Endometrial microvascular endothelial cells (primary cell): ENCODE results near the gene RBPJ. TPM values are rescaled to one million over a fixed set of nuclear protein-coding genes. Genes with fewer than 3 reads are reported as not detected.

Experiments
- in situ Hi-C: cut with HindIII; loops from 2 replicates; pipeline ENCODE4 v1.10.0; 2017; ENCODE audit warnings: low sequenced_read_pairs, low pct_unique_long_range_greater_than_20kb; ENCODE audit errors: inconsistent ontology term
- total RNA-seq: library from RNA; depleted of rRNA; stranded (reverse); fragments of >200 nt; gene quantifications from one replicate; pipeline ENCODE4 v1.2.3, GENCODE V29; 2015; ENCODE audit errors: inconsistent ontology term

RBPJ gene
- total RNA-seq, 1 donor from 2014 or later = 23.0 TPM

- in situ Hi-C loops = no loop called here
Measured at GRCh38 chr4:26433556-26433955, 112.7 kb downstream of the RBPJ start.

- in situ Hi-C loops = no loop called here
Measured at GRCh38 chr4:26434030-26434639, 113.3 kb downstream of the RBPJ start.

- in situ Hi-C loops = no loop called here
Measured at GRCh38 chr4:26441102-26441501, 120.3 kb downstream of the RBPJ start.

- in situ Hi-C loops = no loop called here
Measured at GRCh38 chr4:26441771-26442170, 121.0 kb downstream of the RBPJ start.

GRCh38 chr4:26447378-26447777 is 126.6 kb downstream of the RBPJ start:
- in situ Hi-C loops = no loop called here

- in situ Hi-C loops = no loop called here
Measured at GRCh38 chr4:26450418-26450817, 129.6 kb downstream of the RBPJ start.

- in situ Hi-C loops = no loop called here
Measured at GRCh38 chr4:26451597-26451996, 130.8 kb downstream of the RBPJ start.

GRCh38 chr4:26452565-26453531 is 132.0 kb downstream of the RBPJ start:
- in situ Hi-C loops = no loop called here

GRCh38 chr4:26454961-26455360 is 134.1 kb downstream of the RBPJ start:
- in situ Hi-C loops = no loop called here

- in situ Hi-C loops = no loop called here
Measured at GRCh38 chr4:26455571-26455970, 134.8 kb downstream of the RBPJ start.

GRCh38 chr4:26457412-26457811 is 136.6 kb downstream of the RBPJ start:
- in situ Hi-C loops = no loop called here

- in situ Hi-C loops = no loop called here
Measured at GRCh38 chr4:26458157-26458561, 137.3 kb downstream of the RBPJ start.

- in situ Hi-C loops = no loop called here
Measured at GRCh38 chr4:26459054-26459755, 138.4 kb downstream of the RBPJ start.

- in situ Hi-C loops = no loop called here
Measured at GRCh38 chr4:26459756-26460530, 139.1 kb downstream of the RBPJ start.

- in situ Hi-C loops = no loop called here
Measured at GRCh38 chr4:26462874-26463273, 142.1 kb downstream of the RBPJ start.

- in situ Hi-C loops = no loop called here
Measured at GRCh38 chr4:26463386-26463785, 142.6 kb downstream of the RBPJ start.

GRCh38 chr4:26464420-26465095 is 143.7 kb downstream of the RBPJ start:
- in situ Hi-C loops = no loop called here

- in situ Hi-C loops = no loop called here
Measured at GRCh38 chr4:26466578-26467270, 145.9 kb downstream of the RBPJ start.
